ENCODE results near the gene RFPL1.

DNA sequence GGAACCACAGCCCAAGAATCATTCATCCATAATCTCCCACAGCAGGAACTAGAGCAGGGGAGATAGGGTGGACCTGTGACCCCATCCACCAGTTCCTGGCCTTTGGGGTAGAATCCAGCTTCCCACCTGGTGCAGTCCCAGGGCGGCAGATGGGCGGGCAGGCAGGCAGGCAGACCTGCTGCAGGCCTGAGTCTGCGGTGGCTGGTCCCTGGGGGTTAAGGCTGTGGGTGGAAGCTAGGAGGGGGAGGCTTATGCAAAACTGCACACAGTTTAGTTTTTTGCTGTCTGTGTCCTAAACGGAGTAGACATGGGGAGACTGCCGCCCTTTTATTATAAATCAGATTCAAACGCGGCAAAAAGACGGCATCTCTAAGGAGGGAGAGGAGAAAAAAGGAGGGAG lies 37.2 kb downstream of the RFPL1 start:
- TF ChIP-seq, protein P1, sequence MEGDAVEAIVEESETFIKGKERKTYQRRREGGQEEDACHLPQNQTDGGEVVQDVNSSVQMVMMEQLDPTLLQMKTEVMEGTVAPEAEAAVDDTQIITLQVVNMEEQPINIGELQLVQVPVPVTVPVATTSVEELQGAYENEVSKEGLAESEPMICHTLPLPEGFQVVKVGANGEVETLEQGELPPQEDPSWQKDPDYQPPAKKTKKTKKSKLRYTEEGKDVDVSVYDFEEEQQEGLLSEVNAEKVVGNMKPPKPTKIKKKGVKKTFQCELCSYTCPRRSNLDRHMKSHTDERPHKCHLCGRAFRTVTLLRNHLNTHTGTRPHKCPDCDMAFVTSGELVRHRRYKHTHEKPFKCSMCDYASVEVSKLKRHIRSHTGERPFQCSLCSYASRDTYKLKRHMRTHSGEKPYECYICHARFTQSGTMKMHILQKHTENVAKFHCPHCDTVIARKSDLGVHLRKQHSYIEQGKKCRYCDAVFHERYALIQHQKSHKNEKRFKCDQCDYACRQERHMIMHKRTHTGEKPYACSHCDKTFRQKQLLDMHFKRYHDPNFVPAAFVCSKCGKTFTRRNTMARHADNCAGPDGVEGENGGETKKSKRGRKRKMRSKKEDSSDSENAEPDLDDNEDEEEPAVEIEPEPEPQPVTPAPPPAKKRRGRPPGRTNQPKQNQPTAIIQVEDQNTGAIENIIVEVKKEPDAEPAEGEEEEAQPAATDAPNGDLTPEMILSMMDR (IDR thresholded peaks at IDR 0.05; ENCODE audit: low read depth, low read length, poor library complexity, severe bottlenecking): no peak
- no peak for TF ChIP-seq EZH2phosphoT487 (IDR thresholded peaks at IDR 0.05; ENCODE audit: borderline replicate concordance, low read length)
